Measurements from ENCODE around the gene PODXL. TPM values are rescaled to one million over a fixed set of nuclear protein-coding genes. Genes with fewer than 3 reads are reported as not detected.

PODXL gene
- total and polyA plus RNA-seq, 8 donors, result 2.9 to 241 (median 13.8) TPM

- H3K27me3 ChIP-seq, result no peaks in the 10 kb centered on the region
- no peak for DNase-seq
- intact Hi-C loops (cut with DNase I; ENCODE audit: low total_unique reads), result no loop called here
- H3K27ac ChIP-seq, result no peak overlapping the region
- no peak overlapping the region for H3K4me3 ChIP-seq
- no peaks in the 10 kb centered on the region for H3K4me1 ChIP-seq
- WGBS, 5 donors, result 54 to 72% (median 69%) methylated on average over 5 of the region's 5 CpGs
- no peaks in the 10 kb centered on the region for H3K36me3 ChIP-seq
- no peaks in the 10 kb centered on the region for H3K9me3 ChIP-seq
- TF ChIP-seq POLR2A (IDR thresholded peaks at IDR 0.05) (no peak), EP300 (IDR thresholded peaks at IDR 0.05) (no peak), POLR2AphosphoS5 (IDR thresholded peaks at IDR 0.05) (no peak)
- TF ChIP-seq, protein P1, sequence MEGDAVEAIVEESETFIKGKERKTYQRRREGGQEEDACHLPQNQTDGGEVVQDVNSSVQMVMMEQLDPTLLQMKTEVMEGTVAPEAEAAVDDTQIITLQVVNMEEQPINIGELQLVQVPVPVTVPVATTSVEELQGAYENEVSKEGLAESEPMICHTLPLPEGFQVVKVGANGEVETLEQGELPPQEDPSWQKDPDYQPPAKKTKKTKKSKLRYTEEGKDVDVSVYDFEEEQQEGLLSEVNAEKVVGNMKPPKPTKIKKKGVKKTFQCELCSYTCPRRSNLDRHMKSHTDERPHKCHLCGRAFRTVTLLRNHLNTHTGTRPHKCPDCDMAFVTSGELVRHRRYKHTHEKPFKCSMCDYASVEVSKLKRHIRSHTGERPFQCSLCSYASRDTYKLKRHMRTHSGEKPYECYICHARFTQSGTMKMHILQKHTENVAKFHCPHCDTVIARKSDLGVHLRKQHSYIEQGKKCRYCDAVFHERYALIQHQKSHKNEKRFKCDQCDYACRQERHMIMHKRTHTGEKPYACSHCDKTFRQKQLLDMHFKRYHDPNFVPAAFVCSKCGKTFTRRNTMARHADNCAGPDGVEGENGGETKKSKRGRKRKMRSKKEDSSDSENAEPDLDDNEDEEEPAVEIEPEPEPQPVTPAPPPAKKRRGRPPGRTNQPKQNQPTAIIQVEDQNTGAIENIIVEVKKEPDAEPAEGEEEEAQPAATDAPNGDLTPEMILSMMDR (IDR thresholded peaks at IDR 0.05), result no peak
Observed at GRCh38 chr7:131564640-131565039, 8.2 kb upstream of the PODXL start.

DNA sequence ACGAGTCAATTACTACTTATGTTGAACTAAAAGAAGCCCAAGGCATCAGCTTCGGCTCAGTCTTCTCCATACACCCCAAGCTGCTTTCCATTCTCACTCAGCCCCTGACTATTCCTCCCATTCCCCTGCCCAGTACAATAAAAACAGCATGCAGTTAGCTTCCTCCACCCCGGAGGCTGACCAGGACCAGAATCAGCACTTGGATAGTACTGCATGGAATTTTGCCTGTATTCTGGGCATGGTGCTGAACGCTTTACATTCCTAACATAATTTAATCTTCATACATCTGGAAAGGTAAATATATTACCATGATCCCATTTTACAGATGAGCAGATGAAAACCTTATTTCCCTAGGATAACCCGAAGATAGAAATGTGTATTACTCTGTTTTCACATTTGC, 7.5 kb upstream of the PODXL start:
- H3K4me3 ChIP-seq, result no peak overlapping the region
- intact Hi-C loops (cut with DNase I; ENCODE audit: low total_unique reads), result no loop called here
- no peak for DNase-seq
- TF ChIP-seq POLR2A (IDR thresholded peaks at IDR 0.05) (no peak), EP300 (IDR thresholded peaks at IDR 0.05) (no peak), POLR2AphosphoS5 (IDR thresholded peaks at IDR 0.05) (no peak)
- TF ChIP-seq, protein P1 (IDR thresholded peaks at IDR 0.05), result no peak
- 86 to 90% (median 88%) methylated on average over 5 of the region's 5 CpGs for WGBS, 5 donors
- H3K4me1 ChIP-seq, result no peaks in the 10 kb centered on the region
- no peak overlapping the region for H3K27ac ChIP-seq
- no peaks in the 10 kb centered on the region for H3K9me3 ChIP-seq
- no peaks in the 10 kb centered on the region for H3K36me3 ChIP-seq
- H3K27me3 ChIP-seq, result no peaks in the 10 kb centered on the region

GRCh38 chr7:131562941-131563340, 6.5 kb upstream of the PODXL start:
- H3K9me3 ChIP-seq, result no peaks in the 10 kb centered on the region
- H3K36me3 ChIP-seq, result no peaks in the 10 kb centered on the region
- TF ChIP-seq POLR2A (IDR thresholded peaks at IDR 0.05), result no peak
- TF ChIP-seq, protein P1 (IDR thresholded peaks at IDR 0.05), result no peak
- no peak for TF ChIP-seq EP300 (IDR thresholded peaks at IDR 0.05)
- no peak for TF ChIP-seq POLR2AphosphoS5 (IDR thresholded peaks at IDR 0.05)
- H3K4me3 ChIP-seq, result no peak overlapping the region
- peaks cover 1 to 3% (median 3%) of the 10 kb centered on the region in 4 donors for H3K4me1 ChIP-seq
- intact Hi-C loops (cut with DNase I; ENCODE audit: low total_unique reads), result no loop called here
- H3K27ac ChIP-seq, result no peak overlapping the region
- no peak for DNase-seq
- H3K27me3 ChIP-seq, result peaks cover 0 to 2% (median 0%) of the 10 kb centered on the region in 3 donors
- WGBS, 5 donors, result 85 to 91% (median 89%) methylated on average over 2 of the region's 2 CpGs

DNA sequence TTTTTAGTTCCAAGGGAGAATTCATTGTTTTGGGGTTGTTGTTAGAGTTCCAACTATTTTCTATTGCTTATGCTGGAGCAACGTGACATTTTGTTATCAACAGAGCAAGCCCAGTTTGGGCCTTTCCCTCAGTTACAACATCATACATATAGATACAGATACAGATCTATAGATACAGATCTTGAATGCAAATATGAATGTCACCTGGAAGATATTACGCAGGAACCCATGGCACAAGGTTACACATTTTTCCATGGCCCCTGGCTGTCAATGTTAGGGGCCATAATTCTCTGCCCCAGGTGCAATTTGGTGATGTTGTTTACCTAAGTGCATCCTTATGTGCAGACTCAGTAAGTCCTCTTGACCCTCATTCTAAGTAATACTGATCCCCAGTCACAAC, 3.6 kb upstream of the PODXL start:
- peaks cover 23 to 29% (median 28%) of the 10 kb centered on the region in 4 donors for H3K4me1 ChIP-seq
- WGBS, 5 donors, result 71 to 87% (median 78%) methylated on average over 2 of the region's 2 CpGs

More for the DNA sequence above, 3.6 kb upstream of the PODXL start:
- H3K27me3 ChIP-seq, result peaks cover 0 to 28% (median 0%) of the 10 kb centered on the region in 3 donors
- TF ChIP-seq, protein P1 (IDR thresholded peaks at IDR 0.05), result no peak
- no peak for TF ChIP-seq POLR2AphosphoS5 (IDR thresholded peaks at IDR 0.05)
- no peak for TF ChIP-seq POLR2A (IDR thresholded peaks at IDR 0.05)
- no peak for TF ChIP-seq EP300 (IDR thresholded peaks at IDR 0.05)
- intact Hi-C loops (cut with DNase I; ENCODE audit: low total_unique reads), result no loop called here
- H3K9me3 ChIP-seq, result no peaks in the 10 kb centered on the region
- no peaks in the 10 kb centered on the region for H3K36me3 ChIP-seq
- no peak overlapping the region for H3K27ac ChIP-seq
- no peak for DNase-seq
- no peak overlapping the region for H3K4me3 ChIP-seq
